H9 (cell line): ENCODE data around the gene RNF167. TPM values are rescaled to one million over a fixed set of nuclear protein-coding genes. Genes with fewer than 3 reads are reported as not detected.
"Not testable (repeated sequence)": the region's sequence is repeated elsewhere in the genome, so short reads cannot be mapped to it uniquely, and the experiment has no call there.

ENCODE experiments used
- DNase-seq: peaks from one replicate; pipeline ENCODE4 v3.0.0-alpha.2; 2017
- H2AFZ ChIP-seq: one replicate; pipeline ENCODE4 v1.6.1; 2013; ENCODE audit warnings: mild to moderate bottlenecking, low read length, control low read depth, moderate library complexity
- H2AK5ac ChIP-seq: 2 replicates; pipeline ENCODE4 v1.6.1; 2013; ENCODE audit warnings: low read length, control low read depth, mixed read lengths; ENCODE audit not compliant: insufficient read length
- H2BK120ac ChIP-seq: one replicate; pipeline ENCODE4 v1.6.1; 2013; ENCODE audit warnings: low read depth, mild to moderate bottlenecking, low read length, control low read depth, inconsistent platforms; ENCODE audit not compliant: poor library complexity, severe bottlenecking
- H2BK12ac ChIP-seq: 2 replicates; pipeline ENCODE4 v1.6.1; 2013; ENCODE audit warnings: low read length, control low read depth, mixed read lengths, low read depth; ENCODE audit not compliant: insufficient read length
- H2BK15ac ChIP-seq: 2 replicates; pipeline ENCODE4 v1.6.1; 2013; ENCODE audit warnings: low read depth, low read length, control low read depth
- H2BK20ac ChIP-seq: one replicate; pipeline ENCODE4 v1.6.1; 2013; ENCODE audit warnings: low read depth, mild to moderate bottlenecking, low read length, control low read depth, inconsistent platforms; ENCODE audit not compliant: poor library complexity, severe bottlenecking
- H2BK5ac ChIP-seq: 2 replicates; pipeline ENCODE4 v1.6.1; 2013; ENCODE audit warnings: low read length, control low read depth, mixed read lengths; ENCODE audit not compliant: insufficient read length
- H3K14ac ChIP-seq: 2 replicates; pipeline ENCODE4 v1.6.1; 2013; ENCODE audit warnings: low read length, control low read depth; ENCODE audit not compliant: insufficient read depth
- H3K18ac ChIP-seq: 2 replicates; pipeline ENCODE4 v1.6.1; 2013; ENCODE audit warnings: low read depth, mild to moderate bottlenecking, mixed read lengths, low read length, control low read depth; ENCODE audit not compliant: insufficient read length
- H3K23ac ChIP-seq: 2 replicates; pipeline ENCODE4 v1.6.1; 2013; ENCODE audit warnings: low read length, control low read depth, mixed read lengths, low read depth; ENCODE audit not compliant: insufficient read length
- H3K23me2 ChIP-seq: 2 replicates; pipeline ENCODE4 v1.6.1; 2013; ENCODE audit warnings: low read depth, mild to moderate bottlenecking, mixed read lengths, low read length, control low read depth; ENCODE audit not compliant: insufficient read length, poor library complexity, severe bottlenecking
- H3K27ac ChIP-seq: 2 replicates; pipeline ENCODE4 v1.5.1; 2013; ENCODE audit warnings: low read length, control low read depth, mixed read lengths, low read depth; ENCODE audit not compliant: insufficient read length
- H3K27me3 ChIP-seq: 2 replicates; pipeline ENCODE4 v1.6.1; 2013; ENCODE audit warnings: low read length, control low read depth, inconsistent platforms; ENCODE audit not compliant: insufficient read depth
- H3K4ac ChIP-seq: 2 replicates; pipeline ENCODE4 v1.6.1; 2013; ENCODE audit warnings: low read depth, mild to moderate bottlenecking, control low read depth, inconsistent platforms, low read length, moderate library complexity
- H3K4me1 ChIP-seq: 2 replicates; pipeline ENCODE4 v1.6.1; 2013; ENCODE audit warnings: low read length, control low read depth, inconsistent platforms; ENCODE audit not compliant: insufficient read depth
- H3K4me2 ChIP-seq: 2 replicates; pipeline ENCODE4 v1.6.1; 2013; ENCODE audit warnings: low read length, control low read depth, mixed read lengths; ENCODE audit not compliant: insufficient read length, insufficient read depth
- H3K56ac ChIP-seq: 2 replicates; pipeline ENCODE4 v1.6.1; 2013; ENCODE audit warnings: low read depth, mild to moderate bottlenecking, mixed read lengths, low read length, control low read depth; ENCODE audit not compliant: insufficient read length
- H3K79me1 ChIP-seq: 2 replicates; pipeline ENCODE4 v1.6.1; 2013; ENCODE audit warnings: low read depth, mild to moderate bottlenecking, moderate library complexity, low read length, control low read depth, inconsistent platforms; ENCODE audit not compliant: insufficient read depth, poor library complexity, severe bottlenecking
- H3K79me2 ChIP-seq: 2 replicates; pipeline ENCODE4 v1.6.1; 2013; ENCODE audit warnings: low read length, control low read depth, inconsistent platforms; ENCODE audit not compliant: insufficient read depth
- H3K9ac ChIP-seq: 2 replicates; pipeline ENCODE4 v1.6.1; 2013; ENCODE audit warnings: low read length, control low read depth, mixed read lengths; ENCODE audit not compliant: insufficient read length; ENCODE audit errors: extremely low read depth
- H3K9me3 ChIP-seq: one replicate; pipeline ENCODE4 v1.6.1; 2013; ENCODE audit warnings: low read depth, low read length, inconsistent platforms; ENCODE audit not compliant: control insufficient read depth
- H3T11ph ChIP-seq: one replicate; pipeline ENCODE4 v1.6.1; 2013; ENCODE audit warnings: mild to moderate bottlenecking, low read length, control low read depth, inconsistent platforms
- H4K20me1 ChIP-seq: one replicate; pipeline ENCODE4 v1.6.1; 2013; ENCODE audit not compliant: control insufficient read depth, insufficient read length, insufficient read depth
- H4K5ac ChIP-seq: 2 replicates; pipeline ENCODE4 v1.6.1; 2013; ENCODE audit warnings: low read depth, mild to moderate bottlenecking, mixed read lengths, low read length, control low read depth; ENCODE audit not compliant: insufficient read length
- H4K8ac ChIP-seq: replicated peaks from 2 replicates; pipeline ENCODE4 v1.6.1; 2013; ENCODE audit warnings: low read length, control low read depth, mixed read lengths, low read depth; ENCODE audit not compliant: insufficient read length
- H4K91ac ChIP-seq: 2 replicates; pipeline ENCODE4 v1.6.1; 2013; ENCODE audit warnings: low read depth, mild to moderate bottlenecking, moderate library complexity, mixed read lengths, low read length, control low read depth; ENCODE audit not compliant: insufficient read length
- H3K27ac Mint-ChIP-seq, 3 experiments: 2 replicates in 2 of 3; 3 replicates in 1 of 3; pipeline ENCODE4 v1.8.0; 2020 to 2021; ENCODE audit warnings: mixed read lengths in 3 of 3, mild to moderate bottlenecking in 1 of 3, moderate library complexity in 1 of 3
- H3K27me3 Mint-ChIP-seq: 2 replicates; pipeline ENCODE4 v1.8.0; 2021; ENCODE audit warnings: low read depth, mild to moderate bottlenecking, moderate library complexity, mixed read lengths
- H3K36me3 Mint-ChIP-seq, 3 experiments: 2 replicates in 2 of 3; 3 replicates in 1 of 3; pipeline ENCODE4 v1.8.0; 2020 to 2021; ENCODE audit warnings: low read depth in 3 of 3, mixed read lengths in 3 of 3; ENCODE audit not compliant: insufficient read depth in 1 of 3
- H3K4me1 Mint-ChIP-seq, 2 experiments: 2 replicates each; pipeline ENCODE4 v1.8.0; 2020; ENCODE audit warnings: mixed read lengths in 2 of 2
- H3K4me3 Mint-ChIP-seq, 2 experiments: 2 replicates in 1 of 2; 3 replicates in 1 of 2; pipeline ENCODE4 v1.8.0; 2020 to 2021; ENCODE audit warnings: mild to moderate bottlenecking in 2 of 2, mixed read lengths in 2 of 2, moderate library complexity in 1 of 2
- H3K9me3 Mint-ChIP-seq, 2 experiments: 2 replicates in 1 of 2; 3 replicates in 1 of 2; pipeline ENCODE4 v1.8.0; 2020; ENCODE audit warnings: mild to moderate bottlenecking in 2 of 2, mixed read lengths in 2 of 2, moderate library complexity in 1 of 2
- WGBS: extraction: QIAGEN DNeasy Blood & Tissue Kit; methylation state at CpG from one replicate; pipeline ENCODE4 v1.1.7; 2013; ENCODE audit warnings: missing lambda C conversion rate, low lambda C conversion rate, mixed read lengths; ENCODE audit not compliant: insufficient read length; ENCODE audit errors: extremely low coverage; 5-methylcytosine and 5-hydroxymethylcytosine counted together
- total RNA-seq: library from RNA; stranded (reverse); gene quantifications from 2 replicates; pipeline ENCODE4 v1.2.1, GENCODE V29; 2021
- TF ChIP-seq, protein P1 (sequence below): fragments of 200-600 bp; sonication (generic); conservative IDR thresholded peaks from 3 replicates; pipeline ENCODE4 v1.8.0; 2021; ENCODE audit warnings: antibody characterized with exemption, mild to moderate bottlenecking

Gene RNF167
- total RNA-seq, 1 experiment from 2014 or later = 134 TPM

DNA sequence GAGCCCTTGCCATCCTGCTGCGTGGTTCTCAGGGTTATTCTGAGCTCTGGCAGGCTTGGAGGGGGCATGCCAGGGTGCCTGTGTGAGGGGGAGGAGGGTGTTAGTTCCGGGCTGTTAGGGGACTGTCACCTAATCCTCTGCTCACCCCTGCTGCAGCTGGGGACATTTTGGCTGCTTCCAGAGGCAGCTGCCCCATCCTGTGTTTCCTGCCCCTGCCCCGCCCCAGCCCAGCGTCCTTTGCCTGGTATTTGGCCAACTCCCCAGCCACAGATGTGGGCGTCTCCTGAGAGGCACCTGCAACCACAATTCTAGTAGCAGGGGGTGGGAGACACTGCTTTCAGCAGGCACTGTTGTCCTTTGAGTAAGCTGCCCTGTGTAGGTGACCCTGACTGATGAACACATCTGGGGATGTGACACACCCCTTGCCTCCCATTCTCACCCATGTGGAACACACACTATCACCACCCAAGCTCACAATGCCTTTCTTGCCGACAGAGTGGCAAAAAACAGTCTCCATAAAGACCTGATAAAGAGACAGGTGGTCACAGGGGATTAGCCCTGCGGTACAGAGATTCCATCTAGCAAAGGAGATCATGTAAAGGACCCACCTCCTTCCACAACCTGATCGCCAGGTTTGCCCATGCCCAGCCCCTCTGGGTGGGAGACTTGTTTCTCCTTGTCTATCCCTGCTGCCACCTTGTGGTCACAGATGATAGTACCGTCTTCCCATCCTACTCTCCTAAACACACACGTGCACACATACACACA, 36.8 kb upstream of the RNF167 start, which contains the start of gene CHRNE:
Gene CHRNE, minus strand, starts transcription at position 48 of the 768 bp plus-strand sequence. Its CDS starts 35 bp downstream, at position 13.
- no peak within 1 kb of the TSS for H3K14ac ChIP-seq
- H4K91ac ChIP-seq = no peak within 1 kb of the TSS
- peak; percentile 94 for DNase-seq
- no peak within 1 kb of the TSS for H3T11ph ChIP-seq
- H3K36me3 Mint-ChIP-seq = no peaks in the 10 kb centered on the region; a peak in 1 of 7 replicates
- H3K27ac ChIP-seq = no peak within 1 kb of the TSS
- no peaks in the 10 kb centered on the region for H3K9me3 Mint-ChIP-seq
- H3K4ac ChIP-seq = no peak within 1 kb of the TSS
- H3K9ac ChIP-seq = no peak within 1 kb of the TSS
- H3K9me3 ChIP-seq = no peaks in the 10 kb centered on the region
- no peaks in the 10 kb centered on the region for H3K79me1 ChIP-seq
- no peak within 1 kb of the TSS for H3K18ac ChIP-seq
- no peak within 1 kb of the TSS for H2AK5ac ChIP-seq
- no peaks in the 10 kb centered on the region for H3K27me3 ChIP-seq
- H3K27me3 Mint-ChIP-seq = peaks cover 16% of the 10 kb centered on the region
- no peak within 1 kb of the TSS for H2BK5ac ChIP-seq
- H2BK20ac ChIP-seq = no peak within 1 kb of the TSS
- no peak within 1 kb of the TSS for H2BK15ac ChIP-seq
- H4K8ac ChIP-seq = no peak within 1 kb of the TSS
- no peak within 1 kb of the TSS for H2AFZ ChIP-seq
- H4K5ac ChIP-seq = no peak within 1 kb of the TSS
- WGBS = no CpG with 5 or more reads among the region's 10 CpGs
- H4K20me1 ChIP-seq = no peaks in the 10 kb centered on the region
- H2BK120ac ChIP-seq = no peak within 1 kb of the TSS
- H3K4me2 ChIP-seq = no peak within 1 kb of the TSS
- TF ChIP-seq, protein P1, sequence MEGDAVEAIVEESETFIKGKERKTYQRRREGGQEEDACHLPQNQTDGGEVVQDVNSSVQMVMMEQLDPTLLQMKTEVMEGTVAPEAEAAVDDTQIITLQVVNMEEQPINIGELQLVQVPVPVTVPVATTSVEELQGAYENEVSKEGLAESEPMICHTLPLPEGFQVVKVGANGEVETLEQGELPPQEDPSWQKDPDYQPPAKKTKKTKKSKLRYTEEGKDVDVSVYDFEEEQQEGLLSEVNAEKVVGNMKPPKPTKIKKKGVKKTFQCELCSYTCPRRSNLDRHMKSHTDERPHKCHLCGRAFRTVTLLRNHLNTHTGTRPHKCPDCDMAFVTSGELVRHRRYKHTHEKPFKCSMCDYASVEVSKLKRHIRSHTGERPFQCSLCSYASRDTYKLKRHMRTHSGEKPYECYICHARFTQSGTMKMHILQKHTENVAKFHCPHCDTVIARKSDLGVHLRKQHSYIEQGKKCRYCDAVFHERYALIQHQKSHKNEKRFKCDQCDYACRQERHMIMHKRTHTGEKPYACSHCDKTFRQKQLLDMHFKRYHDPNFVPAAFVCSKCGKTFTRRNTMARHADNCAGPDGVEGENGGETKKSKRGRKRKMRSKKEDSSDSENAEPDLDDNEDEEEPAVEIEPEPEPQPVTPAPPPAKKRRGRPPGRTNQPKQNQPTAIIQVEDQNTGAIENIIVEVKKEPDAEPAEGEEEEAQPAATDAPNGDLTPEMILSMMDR = peak; percentile 81
- H3K23ac ChIP-seq = no peak within 1 kb of the TSS
- no peaks in the 10 kb centered on the region for H3K79me2 ChIP-seq
- H3K56ac ChIP-seq = no peak within 1 kb of the TSS
- peaks cover 3% of the 10 kb centered on the region; the same call in 1 of the 2 replicates for H3K4me1 ChIP-seq
- peaks cover 10 to 24% of the 10 kb centered on the region in 2 experiments for H3K4me1 Mint-ChIP-seq
- no peak within 1 kb of the TSS; a peak in 2 of 7 replicates for H3K27ac Mint-ChIP-seq
- peaks cover 12% of the 10 kb centered on the region for H3K23me2 ChIP-seq
- H3K4me3 Mint-ChIP-seq = peak within 1 kb of the TSS in 1 of 2 experiments; percentile 4; a peak in 2 of 5 replicates
- H2BK12ac ChIP-seq = no peak within 1 kb of the TSS

- not testable (repeated sequence) for H2AK5ac ChIP-seq, H3K79me2 ChIP-seq, H3K18ac ChIP-seq, H3K23me2 ChIP-seq, H3K4me1 ChIP-seq, H4K20me1 ChIP-seq, H2AFZ ChIP-seq, H2BK120ac ChIP-seq, H2BK15ac ChIP-seq, H3K36me3 Mint-ChIP-seq, H4K5ac ChIP-seq, H3K4ac ChIP-seq, H4K8ac ChIP-seq, H3K79me1 ChIP-seq, H3K9me3 ChIP-seq, H2BK12ac ChIP-seq, H3K4me3 Mint-ChIP-seq, DNase-seq, H3K9me3 Mint-ChIP-seq, H2BK20ac ChIP-seq, H3K23ac ChIP-seq, H3K27ac ChIP-seq, H4K91ac ChIP-seq, H3K9ac ChIP-seq, H3K4me2 ChIP-seq, H3K27ac Mint-ChIP-seq, H3K56ac ChIP-seq, H2BK5ac ChIP-seq, H3T11ph ChIP-seq, H3K14ac ChIP-seq, H3K27me3 ChIP-seq
- H3K27me3 Mint-ChIP-seq = peaks cover 16% of the 10 kb centered on the region
- peaks cover 14% of the 10 kb centered on the region in 2 experiments for H3K4me1 Mint-ChIP-seq
These were observed 33.4 kb upstream of the RNF167 start for GRCh38 chr17:4906642-4907041.
